GM12873 (cell line): ENCODE measurements around the gene TACO1.

ENCODE experiments used
- CTCF ChIP-seq: IDR thresholded peaks from 2 replicates; pipeline ENCODE4 v1.5.1; 2012; ENCODE audit warnings: low read depth, mild to moderate bottlenecking, moderate library complexity, low read length, control low read depth; ENCODE audit not compliant: insufficient read depth; ENCODE audit errors: missing control alignments

The TACO1 gene

DNA sequence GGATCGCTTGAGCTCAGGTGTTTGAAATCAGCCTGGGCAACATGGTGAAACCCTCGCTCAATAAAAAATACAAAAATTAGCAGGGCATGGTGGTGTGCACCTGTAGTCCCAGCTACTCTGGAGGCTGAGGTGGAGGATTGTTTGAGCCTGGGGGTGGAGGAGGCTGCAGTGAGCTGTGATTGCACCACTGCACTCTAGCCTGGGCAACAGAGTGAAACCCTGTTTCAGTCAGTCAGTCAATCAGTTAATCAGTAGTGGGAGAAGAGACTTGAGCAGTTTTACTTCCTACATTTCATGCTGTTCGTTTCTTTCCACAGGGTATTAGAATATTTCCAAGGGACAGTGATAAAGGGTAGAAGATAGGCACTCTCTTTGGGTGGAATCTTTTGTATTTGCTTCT lies 30.4 kb downstream of the TACO1 start:
- no peak for TF ChIP-seq CTCF

DNA sequence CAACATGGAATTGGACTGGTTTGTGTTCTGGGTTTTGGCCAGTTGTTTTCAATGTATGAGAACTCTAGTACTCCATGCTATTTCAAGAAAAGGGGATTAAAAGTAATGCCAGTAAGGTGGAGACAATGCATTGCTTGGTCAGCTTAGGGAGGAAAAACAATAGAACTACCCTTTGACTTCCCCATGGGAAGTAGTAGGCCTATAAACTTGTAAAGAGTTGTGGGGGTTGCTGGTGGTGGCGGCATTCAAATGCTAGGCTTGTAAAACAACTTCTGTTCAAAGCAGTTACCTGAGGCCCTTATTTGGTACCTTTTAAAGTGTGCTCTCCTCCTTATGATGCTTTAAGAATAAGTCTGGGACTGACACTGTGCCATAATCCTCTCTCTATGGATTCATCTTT lies 30.9 kb downstream of the TACO1 start:
- no peak for TF ChIP-seq CTCF

DNA sequence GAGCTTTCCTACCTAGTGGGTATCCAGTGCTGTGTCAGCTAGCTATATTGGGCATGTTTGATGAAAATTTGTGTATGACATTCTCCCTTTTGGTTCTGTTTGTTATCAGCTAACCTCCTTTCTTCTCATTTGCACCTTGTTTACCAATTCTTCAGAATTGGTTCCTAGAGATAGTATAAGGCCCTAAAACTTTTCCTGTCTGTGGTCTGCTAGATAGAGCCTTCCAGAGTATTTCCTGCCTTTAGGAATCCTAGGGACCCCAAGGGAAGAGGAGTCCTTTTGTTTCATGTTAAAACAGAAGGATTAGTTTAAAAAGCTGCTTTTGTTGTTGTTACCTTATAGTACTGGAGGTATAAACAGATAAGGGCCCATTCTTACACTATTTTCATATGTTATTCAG lies 33.0 kb downstream of the TACO1 start:
- no peak for TF ChIP-seq CTCF

GRCh38 chr17:63634163-63634562 lies 33.5 kb downstream of the TACO1 start:
- TF ChIP-seq CTCF: no peak

DNA sequence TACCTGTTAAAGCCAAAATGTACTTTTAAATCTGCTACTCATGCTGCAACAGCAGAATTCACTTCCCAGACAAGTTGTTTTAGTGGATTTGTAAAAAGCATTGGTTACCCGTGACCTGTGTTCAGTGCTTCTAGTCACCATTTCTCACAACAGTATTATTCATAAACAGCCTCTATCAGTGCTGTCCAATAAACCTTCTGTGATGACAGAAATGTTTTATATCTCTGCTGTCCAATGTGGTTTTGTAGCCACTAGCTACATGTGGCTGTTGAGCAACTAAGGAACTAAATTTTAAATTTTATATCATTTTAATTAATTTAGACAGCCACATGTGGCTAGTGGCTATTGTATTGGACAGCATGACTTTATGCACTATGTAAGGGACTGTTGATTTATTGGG lies 34.1 kb downstream of the TACO1 start:
- no peak for TF ChIP-seq CTCF

DNA sequence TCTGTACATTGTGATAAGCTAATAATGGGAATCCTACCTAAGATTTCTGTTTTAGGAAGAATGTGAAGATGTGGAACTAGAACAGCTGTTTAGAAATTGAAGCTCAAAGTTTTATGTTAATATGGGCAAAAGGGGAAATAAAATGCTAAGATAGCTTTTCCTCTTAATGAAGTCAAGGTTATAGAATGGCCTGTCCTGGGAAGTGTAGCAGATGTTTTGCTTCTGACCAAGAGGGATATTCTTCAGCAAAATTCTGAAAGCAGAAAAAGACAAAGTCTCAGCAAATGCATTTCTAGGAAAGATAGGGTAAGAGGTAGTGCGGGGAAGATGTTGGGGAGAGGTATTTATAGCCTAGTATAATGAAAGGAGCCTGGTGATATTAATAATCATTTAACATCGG lies 34.6 kb downstream of the TACO1 start:
- no peak for TF ChIP-seq CTCF

DNA sequence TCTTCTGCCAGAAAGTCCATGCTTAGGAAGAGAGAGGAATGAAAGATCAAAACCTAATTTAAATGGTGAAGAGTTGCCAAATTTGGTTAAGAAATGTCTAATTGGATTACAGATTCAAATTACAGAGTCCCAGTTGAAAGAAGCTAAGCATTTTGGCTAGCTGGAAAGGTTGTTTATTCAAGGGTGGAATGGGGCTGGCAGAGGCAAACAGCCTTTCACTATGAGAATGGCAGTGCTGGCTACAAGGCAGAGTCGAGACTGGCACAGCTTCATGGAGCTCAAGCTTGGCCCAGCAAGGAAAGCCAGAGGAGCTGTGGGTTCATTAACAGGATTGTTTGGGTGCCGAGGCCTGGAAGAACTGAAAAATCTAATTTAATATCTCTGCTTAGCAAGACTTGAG lies 35.1 kb downstream of the TACO1 start:
- no peak for TF ChIP-seq CTCF

DNA sequence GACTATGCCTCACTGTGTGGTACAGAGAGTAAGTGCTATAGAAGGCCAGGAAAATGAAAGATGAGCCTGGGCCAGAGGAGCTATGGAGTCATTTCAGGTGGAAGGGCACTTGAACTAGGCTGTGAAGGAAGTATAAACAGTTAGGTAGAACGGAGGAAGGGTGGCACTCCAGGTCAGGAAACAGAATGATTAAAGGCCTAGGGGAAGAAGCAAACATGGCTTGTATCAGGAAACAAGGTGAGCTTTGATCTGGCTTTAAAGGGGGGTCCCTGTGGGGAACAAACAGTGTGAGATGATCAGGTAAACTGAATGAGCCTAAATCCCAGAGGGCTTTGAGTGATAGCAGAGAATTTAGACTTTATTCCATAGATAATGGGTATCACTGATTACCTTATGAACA lies 38.4 kb downstream of the TACO1 start:
- no peak for TF ChIP-seq CTCF
